Eye (tissue), 1 donor: ENCODE results near the gene FDPS.
A peak's percentile ranks its signal among the peaks of the same experiment; 100 is the strongest.
"Not testable (repeated sequence)": the region's sequence is repeated elsewhere in the genome, so short reads cannot be mapped to it uniquely, and the experiment has no call there.

ENCODE experiments used
- DNase-seq: peaks from one replicate; pipeline ENCODE4 v3.0.0-alpha.2; 2015

FDPS gene

DNA sequence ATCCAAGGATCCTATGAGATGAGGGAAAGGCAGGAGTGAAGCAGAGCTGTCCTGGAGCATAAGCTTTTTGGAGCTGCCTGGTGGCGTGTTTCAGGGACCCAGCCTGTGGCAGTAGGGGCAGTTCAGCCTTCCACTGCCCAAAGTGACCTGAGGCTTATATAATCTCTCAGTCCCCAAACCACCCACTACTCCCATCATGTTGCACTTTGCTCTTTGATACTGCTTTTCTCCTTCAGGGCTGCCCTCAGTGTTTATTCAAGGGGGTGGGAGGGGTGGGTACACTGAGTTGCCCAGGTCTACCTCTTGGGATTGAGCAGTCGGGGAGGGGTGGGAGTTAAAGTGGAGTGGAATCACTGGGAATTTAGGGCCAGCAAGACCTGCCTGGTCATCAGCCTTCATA lies 22.1 kb upstream of the FDPS start:
- DNase-seq = no peak

DNA sequence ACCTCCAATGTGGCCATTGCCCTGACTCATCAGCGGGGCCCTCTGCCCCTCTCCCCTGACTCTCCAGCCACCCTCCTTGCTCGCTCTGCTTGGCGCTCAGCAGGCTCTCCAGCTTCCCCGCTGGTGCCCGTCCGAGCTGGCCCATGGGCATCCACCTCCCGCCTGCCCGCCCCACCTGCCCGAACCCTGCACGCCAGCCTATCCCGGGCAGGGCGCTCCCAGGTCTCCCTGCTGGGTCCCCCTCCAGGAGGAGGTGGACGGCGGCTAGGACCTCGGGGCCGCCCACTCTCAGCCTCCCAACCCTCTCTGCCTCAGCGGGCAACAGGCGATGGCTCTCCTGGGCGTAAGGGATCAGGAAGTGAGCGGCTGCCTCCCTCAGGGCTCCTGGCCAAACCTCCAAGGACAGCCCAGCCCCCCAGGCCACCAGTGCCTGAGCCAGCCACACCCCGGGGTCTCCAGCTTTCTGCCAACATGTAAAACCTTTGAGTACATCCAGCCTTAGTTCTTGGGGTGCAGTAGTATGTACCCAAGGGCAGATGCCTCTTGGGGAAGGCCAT lies 20.6 kb upstream of the FDPS start:
- DNase-seq = no peak

DNA sequence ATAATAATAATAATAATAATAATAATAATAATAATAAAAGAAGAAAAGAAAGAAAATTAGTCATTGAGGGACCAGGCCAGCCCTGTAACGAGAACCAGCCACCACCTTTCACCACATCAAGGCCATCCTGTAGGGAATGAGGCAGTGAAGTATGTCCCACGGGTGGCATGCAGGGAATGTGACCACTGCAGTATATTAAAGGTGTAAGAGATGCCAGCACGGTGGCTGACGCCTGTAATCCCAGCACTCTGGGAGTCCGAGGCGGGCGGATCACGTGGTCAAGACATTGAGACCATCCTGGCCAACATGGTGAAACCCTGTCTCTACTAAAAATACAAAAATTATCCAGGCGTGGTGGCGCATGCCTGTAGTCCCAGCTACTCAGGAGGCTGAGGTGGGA lies 17.7 kb upstream of the FDPS start:
- not testable (repeated sequence) for DNase-seq

DNA sequence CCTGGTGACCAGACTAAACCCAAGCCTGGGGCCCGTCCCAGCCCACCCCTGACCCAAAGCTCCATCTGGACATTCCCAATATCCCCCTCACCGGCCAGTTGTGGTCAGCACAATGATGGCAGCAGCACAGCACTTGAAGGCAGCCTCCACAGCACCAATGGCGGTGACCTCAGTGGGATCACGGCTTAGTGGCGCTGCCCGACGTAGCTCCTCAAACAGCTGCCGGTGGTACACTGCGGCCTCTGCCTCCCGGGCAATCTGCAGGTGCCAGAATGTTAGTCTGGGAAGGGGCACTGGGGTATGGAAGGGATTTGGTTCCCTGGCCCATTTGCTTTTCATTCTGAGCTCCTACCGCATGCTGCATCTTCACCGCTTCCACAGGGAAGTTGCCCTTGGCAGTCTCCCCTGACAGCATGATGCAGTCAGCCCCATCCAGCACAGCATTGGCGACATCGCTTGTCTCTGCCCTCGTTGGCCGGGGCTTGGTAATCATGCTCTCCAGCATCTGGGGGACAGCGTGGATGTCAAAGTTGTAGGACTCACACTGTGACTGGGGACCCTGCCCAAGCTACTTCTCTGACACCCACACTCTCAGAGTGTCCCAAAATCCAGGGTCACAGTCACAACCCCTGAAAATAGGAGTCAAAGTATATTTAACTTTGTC lies 15.4 kb upstream of the FDPS start:
- no peak for DNase-seq

DNA sequence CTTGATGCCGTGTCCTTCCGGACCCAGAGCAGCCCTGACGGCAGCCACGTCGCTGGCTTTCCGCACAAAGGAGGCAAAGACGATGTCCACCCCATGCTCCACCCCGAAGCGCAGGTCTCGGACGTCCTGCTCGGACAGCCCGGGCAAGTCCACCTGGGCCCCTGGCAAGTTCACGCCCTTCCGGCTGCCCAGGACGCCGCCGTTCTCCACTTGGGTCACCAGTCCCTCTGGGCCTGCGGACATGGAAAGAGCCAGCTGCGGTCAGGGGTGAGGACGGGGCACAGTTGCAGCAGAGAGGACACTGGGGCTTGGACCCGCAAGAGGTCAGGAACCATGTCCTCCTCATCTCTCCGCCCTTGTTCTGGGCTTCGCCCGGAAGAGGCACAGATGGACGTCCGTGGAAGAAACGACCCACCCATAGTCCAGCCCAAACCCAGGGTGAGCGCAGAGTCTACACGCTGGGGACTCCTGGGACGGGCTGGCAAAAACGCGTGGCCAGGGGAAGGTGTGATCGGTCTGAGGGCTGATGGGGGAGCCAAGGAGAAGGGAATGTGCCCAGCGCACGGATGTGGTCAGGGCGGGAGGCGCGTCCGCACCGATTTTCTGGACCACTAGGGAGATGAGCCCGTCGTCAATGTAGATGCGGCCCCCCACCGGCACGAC lies 14.0 kb upstream of the FDPS start:
- DNase-seq = no peak

DNA sequence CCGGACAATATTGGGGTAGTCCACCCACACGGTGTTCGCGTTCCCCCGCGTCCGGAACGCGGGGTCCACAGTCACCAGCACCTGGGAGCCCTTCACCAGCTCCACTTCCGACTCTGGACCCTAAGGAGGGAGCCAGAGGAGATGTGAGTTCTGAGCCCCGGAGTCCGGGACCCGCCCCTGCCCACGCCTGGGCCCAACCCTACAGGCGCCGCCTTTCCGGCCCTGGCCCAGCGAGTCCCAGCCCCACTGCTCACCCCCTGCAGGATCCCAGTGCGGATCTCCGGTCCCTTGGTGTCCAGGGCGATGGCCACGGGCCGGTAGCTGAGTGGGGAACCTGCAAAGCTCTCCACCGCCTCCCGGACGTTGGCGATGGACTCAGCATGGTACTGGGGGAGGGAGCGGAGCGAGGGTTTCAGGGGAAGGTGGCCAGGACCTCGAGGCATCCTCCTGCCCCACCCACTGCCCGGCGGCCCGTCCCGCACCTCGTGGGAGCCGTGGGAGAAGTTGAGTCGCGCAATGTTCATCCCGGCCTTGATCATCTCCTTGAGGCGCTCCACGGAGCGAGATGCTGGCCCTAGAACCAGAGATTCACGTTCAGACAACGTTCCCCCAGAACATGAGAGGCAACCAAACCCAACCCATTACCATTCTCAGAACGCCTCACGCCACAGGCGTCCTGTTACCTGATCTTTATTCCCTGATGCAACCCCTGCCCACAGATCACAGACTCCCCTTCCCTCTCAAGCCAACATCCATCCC lies 13.3 kb upstream of the FDPS start:
- no peak for DNase-seq

DNA sequence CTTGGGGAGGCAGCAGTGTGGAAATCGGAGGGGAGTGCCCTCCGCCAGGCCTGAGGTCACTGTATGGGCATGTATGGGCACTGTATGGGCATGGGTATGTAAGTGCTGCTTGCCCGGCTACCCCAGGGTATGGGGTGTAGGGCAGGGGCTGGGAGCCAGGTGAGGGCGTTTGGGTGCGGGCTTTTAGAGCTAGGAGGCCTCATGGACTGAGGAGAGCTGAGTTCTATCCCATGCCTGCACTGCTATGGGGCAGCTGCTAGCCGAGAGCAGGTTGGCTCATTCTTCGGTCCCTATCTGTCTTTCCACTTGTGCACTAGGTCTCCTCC lies 12.8 kb upstream of the FDPS start:
- no peak for DNase-seq

DNA sequence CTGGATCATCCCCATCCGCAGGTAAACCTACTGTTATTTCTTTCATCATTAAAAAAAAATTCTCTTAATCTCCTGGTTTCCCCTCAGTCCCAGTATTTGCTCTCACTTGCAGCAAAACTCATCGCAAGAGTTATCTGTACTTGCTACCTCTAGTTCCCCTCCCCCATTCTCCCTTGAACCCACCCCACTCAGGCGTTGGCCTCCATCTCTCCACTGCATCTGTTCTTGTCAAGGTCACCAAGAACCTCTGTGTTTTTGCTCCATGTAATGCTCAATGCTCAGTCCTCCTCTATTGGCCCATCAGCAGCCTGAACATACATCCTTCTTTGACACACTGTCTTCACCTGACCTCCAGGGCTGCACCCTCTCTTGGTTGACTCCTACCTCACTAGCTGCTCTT lies 12.0 kb upstream of the FDPS start:
- DNase-seq = no peak

DNA sequence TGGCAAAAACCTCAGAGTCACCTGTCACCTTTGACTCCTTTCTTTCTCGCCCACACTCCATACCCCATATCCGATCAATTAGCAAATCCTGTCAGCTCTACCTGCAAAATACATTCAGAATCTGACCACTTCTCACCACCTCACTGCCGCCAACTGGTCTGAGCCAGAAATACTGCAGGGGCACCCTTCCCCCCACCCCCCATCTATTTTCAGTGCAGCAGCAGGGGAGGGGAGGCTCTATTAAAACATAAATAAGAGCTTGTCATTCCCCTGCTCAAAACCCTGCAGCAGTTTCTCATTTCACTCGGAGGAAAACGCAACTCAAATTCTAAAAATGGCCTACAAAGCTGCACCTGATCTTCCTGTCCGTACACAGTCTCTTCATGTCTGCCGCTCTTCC lies 11.3 kb upstream of the FDPS start:
- no peak for DNase-seq

DNA sequence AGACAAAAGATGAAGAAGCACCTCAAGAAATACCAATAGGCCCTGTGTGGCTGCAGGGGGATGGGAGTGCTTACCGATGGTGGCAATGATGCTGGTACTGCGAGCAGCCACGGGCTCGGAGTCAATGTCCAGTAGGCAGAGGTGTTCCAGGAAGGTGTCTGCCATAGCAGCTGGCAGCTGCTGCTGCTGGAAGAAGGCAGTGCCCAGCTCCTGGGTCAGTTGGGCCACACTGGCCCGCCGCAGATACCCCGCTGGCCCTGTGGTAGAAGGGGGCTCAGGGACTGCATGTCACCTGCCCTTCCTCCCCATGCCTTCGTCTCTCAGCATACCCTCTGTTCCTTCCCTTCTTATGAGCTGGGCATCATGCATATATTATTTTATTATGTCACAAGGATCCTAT lies 8.6 kb upstream of the FDPS start:
- no peak for DNase-seq

DNA sequence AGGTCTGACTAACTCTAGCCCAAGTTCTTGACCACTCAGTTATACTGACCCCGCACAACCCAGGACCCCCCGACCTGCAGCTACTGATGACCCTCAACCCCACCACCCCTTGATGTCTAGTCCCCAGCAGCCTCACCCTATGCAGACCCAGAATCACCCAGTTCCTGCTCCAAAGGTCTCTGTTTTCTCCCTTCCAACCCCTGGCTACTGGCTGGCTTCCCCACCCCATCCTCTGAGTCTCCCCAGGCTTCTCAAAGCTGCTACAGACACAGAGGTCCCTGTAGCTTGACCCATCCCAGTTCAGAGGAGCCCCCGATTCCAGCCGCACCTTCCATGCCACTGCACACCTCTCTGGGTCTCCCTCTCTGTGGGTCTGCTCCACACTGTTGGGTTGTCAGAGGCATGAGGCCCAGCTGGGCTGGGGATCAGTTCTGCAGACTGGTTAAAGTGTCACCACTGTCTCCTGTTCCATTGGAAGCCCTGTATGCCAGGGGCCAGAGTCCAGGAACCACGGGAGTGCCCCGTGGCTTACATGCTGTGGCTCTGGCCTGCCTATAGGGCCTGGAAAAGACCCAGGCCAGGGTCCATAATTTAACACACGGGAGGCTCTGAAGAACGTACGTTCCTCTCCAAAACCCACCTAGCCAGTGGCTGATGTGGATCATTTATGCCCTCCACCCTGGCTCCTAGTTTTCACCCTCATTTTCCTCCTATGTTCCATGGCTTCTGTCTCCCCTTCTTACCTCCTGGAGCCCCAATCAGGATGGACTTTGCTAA lies 7.9 kb upstream of the FDPS start:
- DNase-seq = no peak

DNA sequence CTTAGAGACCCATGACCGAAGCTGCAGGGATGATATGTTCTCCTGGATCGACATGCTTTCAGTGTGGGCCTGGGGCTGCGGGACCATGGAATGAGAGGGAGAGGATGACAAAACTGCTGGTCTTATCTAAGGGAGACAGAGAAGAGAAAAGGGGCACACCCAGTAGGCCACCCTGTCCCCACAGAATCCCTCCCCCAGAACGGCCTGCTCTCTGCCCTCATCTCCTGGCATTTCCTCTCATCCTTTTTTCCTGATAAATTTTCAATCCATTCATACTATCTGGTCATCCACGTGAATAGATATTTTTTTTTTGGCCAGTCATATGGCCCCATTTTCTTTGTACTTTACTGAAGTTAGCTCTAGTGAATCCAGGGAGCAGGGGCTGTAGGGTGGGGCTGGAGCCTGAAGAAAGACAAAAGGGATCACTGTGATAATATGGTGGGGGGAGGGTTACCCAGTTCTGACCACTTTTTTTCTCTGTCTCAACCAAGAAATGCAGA lies 7.3 kb upstream of the FDPS start, which contains the start of gene PKLR:
Gene PKLR (minus strand): TSS at position 97 of the 500 bp plus-strand sequence. CDS start 43 bp downstream, at position 54.
- no peak for DNase-seq

DNA sequence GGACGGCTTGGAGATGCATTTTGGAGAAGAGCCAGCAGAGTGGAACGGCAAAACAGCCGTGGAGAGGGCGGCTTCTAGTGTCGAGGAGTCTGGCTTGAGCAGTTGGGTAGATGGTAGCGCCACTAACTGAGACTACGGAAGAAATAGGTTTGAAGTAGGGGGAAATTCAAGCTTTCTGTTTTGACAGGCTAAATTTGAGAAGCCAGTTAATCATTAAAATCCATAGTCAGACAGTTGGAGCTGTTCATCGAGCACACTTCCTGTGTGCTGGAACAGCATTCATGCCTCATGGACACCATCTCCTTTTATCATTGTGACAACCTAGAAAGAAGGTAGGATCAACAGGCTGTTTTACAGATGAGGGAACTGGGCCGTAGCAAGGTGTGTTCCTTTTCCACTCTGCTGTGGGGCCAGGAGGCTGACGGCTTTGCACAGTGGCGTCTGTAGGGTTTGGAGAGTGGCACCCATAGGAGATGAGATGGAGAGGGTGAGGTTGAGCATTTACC lies 4.1 kb upstream of the FDPS start:
- DNase-seq = no peak

DNA sequence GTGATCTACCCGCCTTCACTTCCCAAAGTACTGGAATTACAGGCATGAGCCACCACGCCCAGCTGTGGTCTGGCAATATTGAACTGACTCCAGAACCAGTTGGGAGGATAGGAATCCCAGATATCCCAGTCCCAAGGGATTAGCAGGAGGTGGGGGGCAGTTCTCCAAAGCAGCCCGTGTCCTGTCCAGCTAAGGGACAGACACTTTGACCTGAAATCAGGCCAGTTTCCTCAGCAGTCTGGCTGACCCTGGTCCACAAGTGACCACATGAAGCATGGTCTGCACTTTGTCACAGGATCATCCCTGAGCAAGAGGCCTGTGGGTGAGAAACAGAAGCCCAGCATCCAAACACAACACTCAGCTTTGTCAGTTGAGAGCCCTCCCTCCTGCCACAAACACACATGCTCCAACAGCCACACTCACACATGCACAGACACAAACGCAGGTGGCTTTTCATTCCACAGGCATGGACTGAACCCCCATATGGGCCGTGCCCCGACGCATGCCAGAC lies 2.7 kb upstream of the FDPS start:
- no peak for DNase-seq

DNA sequence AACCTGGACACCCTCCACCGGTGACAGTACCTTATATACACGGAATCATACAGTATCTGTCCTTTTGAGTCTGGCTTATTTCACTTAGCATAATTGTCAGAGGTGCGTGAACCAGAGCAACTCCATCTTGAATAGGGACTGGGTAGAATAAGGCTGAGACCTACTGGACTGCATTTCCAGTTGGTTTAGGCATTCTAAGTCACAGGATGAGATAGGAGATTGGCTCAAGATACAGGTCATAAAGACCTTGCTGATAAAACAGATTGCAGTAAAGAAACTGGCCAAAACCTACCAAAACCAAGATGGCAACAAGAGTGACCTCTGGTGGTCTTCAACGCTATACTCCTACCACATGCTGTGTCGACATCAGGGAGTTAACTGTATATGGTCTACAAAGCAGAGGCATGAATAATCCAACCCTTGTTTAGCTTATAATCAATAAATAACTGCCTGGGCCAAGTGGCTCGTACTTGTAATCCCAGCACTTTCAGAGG lies 1.4 kb upstream of the FDPS start:
- peak; percentile 53 for DNase-seq

DNA sequence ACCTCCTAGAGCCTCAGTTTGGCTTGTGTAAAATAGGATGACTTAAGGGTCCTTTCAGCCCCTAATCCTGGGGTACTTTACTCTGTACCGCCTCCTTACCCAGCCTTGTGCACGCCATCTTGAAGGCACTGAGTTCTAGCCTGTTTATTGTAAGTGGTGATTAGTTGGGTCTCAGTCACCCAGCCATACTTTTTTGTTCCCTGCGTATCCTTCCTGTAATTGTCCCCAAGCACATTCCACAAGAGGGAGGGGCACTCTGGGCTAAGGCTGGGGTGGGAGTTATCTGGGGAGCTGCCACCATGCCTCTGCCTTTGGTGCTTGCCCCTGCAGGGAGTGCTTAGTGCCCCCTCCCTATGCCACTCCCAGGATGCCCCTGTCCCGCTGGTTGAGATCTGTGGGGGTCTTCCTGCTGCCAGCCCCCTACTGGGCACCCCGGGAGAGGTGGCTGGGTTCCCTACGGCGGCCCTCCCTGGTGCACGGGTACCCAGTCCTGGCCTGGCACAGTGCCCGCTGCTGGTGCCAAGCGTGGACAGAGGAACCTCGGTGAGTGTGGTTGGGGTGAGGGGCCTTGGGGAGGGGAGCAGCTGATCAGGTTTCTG lies 856 bp downstream of the FDPS start:
- DNase-seq = no peak

DNA sequence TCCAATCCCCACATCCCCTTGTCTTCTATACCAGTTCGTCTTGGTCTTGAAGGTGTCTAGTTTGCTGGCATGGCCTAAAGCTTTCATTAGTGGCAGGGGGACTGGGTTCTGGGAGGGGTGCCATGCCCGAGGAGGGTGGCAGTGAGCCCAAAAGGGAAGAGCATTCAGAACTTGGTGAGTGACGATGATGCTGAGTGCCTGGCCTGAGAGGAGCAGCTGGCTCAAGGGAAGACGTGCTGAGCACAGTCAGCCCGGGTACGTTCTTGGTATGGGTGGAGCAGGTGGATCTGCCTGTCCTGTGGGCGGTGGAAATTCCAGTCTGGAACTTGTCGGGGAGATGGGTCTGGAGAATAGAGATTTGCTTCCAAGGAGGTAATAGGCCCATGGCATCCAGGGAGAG lies 4.6 kb downstream of the FDPS start:
- DNase-seq = no peak

DNA sequence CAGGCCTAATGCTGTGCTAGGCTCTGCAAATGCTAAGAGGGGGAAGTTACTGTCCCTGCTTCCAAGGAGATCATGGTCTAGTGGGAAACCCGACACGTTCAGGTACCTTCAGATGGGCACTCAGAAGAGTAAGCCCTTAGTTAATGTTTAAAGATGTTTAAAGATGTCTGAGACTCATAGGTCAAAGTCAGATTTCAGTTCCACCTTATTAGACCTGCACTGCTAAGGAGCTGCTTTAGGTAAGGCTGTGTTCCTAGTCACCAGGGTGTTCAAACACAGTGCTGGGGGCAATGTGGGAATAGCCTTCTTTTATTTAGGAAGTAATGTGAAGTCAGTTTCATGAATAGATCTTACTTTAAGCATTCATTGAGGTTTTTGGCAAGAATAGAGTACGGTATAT lies 8.3 kb downstream of the FDPS start:
- DNase-seq = no peak

DNA sequence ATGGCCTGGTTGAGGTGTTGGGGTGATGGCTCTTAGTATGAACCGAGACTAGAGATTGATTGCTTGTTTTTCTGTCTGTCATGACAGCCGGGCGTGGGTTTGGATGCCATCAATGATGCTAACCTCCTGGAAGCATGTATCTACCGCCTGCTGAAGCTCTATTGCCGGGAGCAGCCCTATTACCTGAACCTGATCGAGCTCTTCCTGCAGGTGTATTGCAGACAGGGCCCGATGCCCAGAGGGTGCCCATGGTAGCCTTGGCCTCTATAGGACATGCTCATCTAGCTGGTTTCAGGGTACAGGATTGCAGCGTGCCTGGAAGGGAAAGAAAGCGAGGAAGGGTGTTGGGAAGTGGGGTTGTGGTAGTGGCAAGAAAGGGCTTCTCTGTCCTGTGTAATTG lies 9.4 kb downstream of the FDPS start:
- no peak for DNase-seq

DNA sequence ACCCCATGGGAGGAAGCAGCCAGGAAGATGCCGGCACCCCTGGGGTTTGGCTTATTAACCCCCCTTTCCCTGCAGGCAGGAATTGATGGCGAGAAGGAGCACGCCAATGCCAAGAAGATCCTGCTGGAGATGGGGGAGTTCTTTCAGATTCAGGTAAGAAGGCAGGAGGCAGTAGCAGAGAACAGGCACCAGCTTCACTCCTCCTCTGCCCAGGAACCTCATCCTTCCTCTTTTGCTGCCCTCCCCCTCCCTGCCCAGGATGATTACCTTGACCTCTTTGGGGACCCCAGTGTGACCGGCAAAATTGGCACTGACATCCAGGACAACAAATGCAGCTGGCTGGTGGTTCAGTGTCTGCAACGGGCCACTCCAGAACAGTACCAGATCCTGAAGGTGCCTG lies 10.9 kb downstream of the FDPS start:
- no peak for DNase-seq

DNA sequence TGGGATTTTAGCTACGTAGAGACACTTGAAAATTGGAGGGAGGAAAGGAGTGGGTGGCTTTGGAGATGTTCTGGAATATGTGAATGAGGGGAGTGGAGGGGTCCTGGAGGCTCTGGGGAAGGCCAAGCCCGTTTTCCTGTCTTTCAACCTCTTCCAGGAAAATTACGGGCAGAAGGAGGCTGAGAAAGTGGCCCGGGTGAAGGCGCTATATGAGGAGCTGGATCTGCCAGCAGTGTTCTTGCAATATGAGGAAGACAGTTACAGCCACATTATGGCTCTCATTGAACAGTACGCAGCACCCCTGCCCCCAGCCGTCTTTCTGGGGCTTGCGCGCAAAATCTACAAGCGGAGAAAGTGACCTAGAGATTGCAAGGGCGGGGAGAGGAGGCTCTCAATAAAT lies 11.6 kb downstream of the FDPS start:
- no peak for DNase-seq
